ENCODE measurements around the gene CDCA3.

DNA sequence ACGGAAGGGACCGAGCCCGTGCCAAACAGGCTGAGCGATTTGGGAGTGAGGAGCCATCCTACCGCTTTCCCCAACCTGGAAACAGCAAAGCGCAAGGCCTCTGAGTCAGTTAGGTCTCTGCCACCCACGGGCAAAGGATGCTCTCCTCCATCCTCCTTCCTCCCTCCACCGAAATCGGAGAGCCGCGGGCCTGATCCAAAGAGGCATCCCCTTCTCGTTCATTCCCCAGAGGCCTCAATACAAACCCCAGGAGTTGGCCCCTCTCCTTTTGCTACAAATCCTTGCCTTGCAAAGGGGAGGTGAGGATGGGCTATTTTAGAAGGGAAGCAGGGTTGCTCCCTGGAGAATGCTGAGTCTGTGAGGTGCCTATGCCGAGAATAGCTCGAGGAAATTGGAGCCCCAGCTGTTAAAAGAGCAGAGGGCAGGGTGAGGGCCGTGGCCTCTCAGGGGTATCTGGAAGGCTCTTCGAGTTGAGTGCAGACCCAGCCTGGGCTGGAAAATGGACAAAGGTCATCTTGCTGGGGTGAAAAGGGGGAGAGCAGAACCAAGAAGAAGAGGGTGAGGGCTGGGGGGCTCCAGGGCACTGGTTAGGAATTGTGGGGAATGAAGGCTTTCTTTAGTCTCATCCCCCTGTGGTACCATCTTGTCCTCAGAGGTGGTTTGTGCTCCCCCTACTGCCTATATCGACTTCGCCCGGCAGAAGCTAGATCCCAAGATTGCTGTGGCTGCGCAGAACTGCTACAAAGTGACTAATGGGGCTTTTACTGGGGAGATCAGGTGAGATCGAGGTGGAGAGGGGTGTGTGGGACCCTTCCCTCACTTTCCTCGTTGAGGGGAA lies 17.3 kb upstream of the CDCA3 start:
- TF ChIP-seq ZBTB20 (CRISPR knock-in tag; IDR thresholded peaks at IDR 0.05; ENCODE audit: borderline replicate concordance, low read depth) (no peak), BRF2 (CRISPR knock-in tag; IDR thresholded peaks at IDR 0.05) (no peak), TP53 (CRISPR knock-in tag; conservative IDR thresholded peaks at IDR 0.05) (no peak), FOXK2 (IDR thresholded peaks at IDR 0.05) (no peak), POLR2AphosphoS5 (IDR thresholded peaks at IDR 0.05; ENCODE audit: low read depth, low read length) (no peak)
- TF ChIP-seq, protein P1, sequence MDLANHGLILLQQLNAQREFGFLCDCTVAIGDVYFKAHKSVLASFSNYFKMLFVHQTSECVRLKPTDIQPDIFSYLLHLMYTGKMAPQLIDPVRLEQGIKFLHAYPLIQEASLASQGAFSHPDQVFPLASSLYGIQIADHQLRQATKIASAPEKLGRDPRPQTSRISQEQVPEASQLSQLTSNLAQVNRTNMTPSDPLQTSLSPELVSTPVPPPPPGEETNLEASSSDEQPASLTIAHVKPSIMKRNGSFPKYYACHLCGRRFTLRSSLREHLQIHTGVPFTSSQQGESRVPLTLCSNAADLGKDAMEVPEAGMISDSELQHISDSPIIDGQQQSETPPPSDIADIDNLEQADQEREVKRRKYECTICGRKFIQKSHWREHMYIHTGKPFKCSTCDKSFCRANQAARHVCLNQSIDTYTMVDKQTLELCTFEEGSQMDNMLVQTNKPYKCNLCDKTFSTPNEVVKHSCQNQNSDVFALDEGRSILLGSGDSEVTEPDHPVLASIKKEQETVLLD (CRISPR knock-in tag; IDR thresholded peaks at IDR 0.05; ENCODE audit: low read depth), result no peak

Data from HepG2 (cell line).